Kidney epithelial cell (primary cell): ENCODE measurements around the gene MATR3. TPM values are rescaled to one million over a fixed set of nuclear protein-coding genes. Genes with fewer than 3 reads are reported as not detected.
A peak's percentile ranks its signal among the peaks of the same experiment; 100 is the strongest.

Source experiments
- DNase-seq: peaks from one replicate; pipeline ENCODE4 v3.0.0-alpha.2; 2010; ENCODE audit warnings: low read depth
- H3K27me3 ChIP-seq: 2 replicates; pipeline ENCODE4 v1.6.0; 2011; ENCODE audit warnings: low read length; ENCODE audit not compliant: control insufficient read depth, insufficient read depth
- H3K36me3 ChIP-seq: 2 replicates; pipeline ENCODE4 v1.5.1; 2011; ENCODE audit warnings: low read length; ENCODE audit not compliant: control insufficient read depth, insufficient read depth
- H3K4me3 ChIP-seq: 2 replicates; pipeline ENCODE4 v1.5.1; 2011; ENCODE audit warnings: low read depth, mild to moderate bottlenecking, control low read depth, low read length
- CTCF ChIP-seq: IDR thresholded peaks from 2 replicates; pipeline ENCODE4 v1.5.1; 2011; ENCODE audit warnings: mild to moderate bottlenecking, moderate library complexity, low read length, control low read depth, inconsistent platforms; ENCODE audit not compliant: insufficient read depth, poor library complexity, severe bottlenecking
- total RNA-seq: library from RNA; depleted of rRNA; stranded (reverse); fragments of >200 nt; gene quantifications from 2 replicates; pipeline ENCODE4 v1.2.3, GENCODE V29; 2015

Gene MATR3, protein sequence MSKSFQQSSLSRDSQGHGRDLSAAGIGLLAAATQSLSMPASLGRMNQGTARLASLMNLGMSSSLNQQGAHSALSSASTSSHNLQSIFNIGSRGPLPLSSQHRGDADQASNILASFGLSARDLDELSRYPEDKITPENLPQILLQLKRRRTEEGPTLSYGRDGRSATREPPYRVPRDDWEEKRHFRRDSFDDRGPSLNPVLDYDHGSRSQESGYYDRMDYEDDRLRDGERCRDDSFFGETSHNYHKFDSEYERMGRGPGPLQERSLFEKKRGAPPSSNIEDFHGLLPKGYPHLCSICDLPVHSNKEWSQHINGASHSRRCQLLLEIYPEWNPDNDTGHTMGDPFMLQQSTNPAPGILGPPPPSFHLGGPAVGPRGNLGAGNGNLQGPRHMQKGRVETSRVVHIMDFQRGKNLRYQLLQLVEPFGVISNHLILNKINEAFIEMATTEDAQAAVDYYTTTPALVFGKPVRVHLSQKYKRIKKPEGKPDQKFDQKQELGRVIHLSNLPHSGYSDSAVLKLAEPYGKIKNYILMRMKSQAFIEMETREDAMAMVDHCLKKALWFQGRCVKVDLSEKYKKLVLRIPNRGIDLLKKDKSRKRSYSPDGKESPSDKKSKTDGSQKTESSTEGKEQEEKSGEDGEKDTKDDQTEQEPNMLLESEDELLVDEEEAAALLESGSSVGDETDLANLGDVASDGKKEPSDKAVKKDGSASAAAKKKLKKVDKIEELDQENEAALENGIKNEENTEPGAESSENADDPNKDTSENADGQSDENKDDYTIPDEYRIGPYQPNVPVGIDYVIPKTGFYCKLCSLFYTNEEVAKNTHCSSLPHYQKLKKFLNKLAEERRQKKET
- 219 and 266 TPM in 2 replicates for total RNA-seq

- no peak for TF ChIP-seq CTCF
- DNase-seq: peak; percentile 70
- no peaks in the 10 kb centered on the region for H3K27me3 ChIP-seq
- no peaks in the 10 kb centered on the region for H3K36me3 ChIP-seq
- H3K4me3 ChIP-seq: peak within 1 kb of the TSS; percentile 85
These were observed at the start of gene MATR3 for GRCh38 chr5:139293507-139294373. MATR3 (plus strand) TSS chr5:139293740; CDS start chr5:139307416, 13,676 bp downstream.

- Histone ChIP-seq H3K27me3 (no peaks in the 10 kb centered on the region), H3K4me3 (no peak overlapping the region), H3K36me3 (no peaks in the 10 kb centered on the region)
- TF ChIP-seq CTCF: no peak
- no peak for DNase-seq
These were observed 47.8 kb upstream of the MATR3 start for GRCh38 chr5:139245637-139246339.

DNA sequence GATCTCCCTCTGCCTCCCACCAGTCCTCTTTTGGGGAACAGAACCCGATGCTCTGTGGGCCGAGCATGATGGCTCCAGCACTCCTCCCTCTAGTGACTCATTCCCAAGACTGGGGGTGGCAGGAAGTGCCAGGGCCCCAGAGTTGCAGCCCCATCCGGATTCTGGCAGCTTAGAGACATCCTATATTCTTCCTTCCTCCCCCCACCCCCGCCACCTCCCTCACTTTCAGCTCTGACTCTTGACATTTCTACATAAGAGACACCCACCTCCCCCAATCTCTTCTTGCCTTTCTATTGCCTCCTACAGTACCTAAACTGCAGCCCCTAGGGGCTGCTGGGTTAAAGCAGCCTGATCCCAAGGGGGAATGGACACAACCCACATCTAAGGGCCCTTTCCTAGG, 47.1 kb upstream of the MATR3 start:
- DNase-seq: no peak
- TF ChIP-seq CTCF: no peak
- H3K4me3 ChIP-seq: no peak overlapping the region

GRCh38 chr5:139248826-139249453, 44.6 kb upstream of the MATR3 start:
- no peak overlapping the region for H3K4me3 ChIP-seq
- no peaks in the 10 kb centered on the region for H3K36me3 ChIP-seq

More for the DNA sequence above, 47.1 kb upstream of the MATR3 start:
- Histone ChIP-seq H3K36me3 (no peaks in the 10 kb centered on the region), H3K27me3 (no peaks in the 10 kb centered on the region)

More at GRCh38 chr5:139248826-139249453, 44.6 kb upstream of the MATR3 start:
- no peaks in the 10 kb centered on the region for H3K27me3 ChIP-seq
- no peak for DNase-seq
- no peak for TF ChIP-seq CTCF
